ENCODE results near the gene THG1L.

DNA sequence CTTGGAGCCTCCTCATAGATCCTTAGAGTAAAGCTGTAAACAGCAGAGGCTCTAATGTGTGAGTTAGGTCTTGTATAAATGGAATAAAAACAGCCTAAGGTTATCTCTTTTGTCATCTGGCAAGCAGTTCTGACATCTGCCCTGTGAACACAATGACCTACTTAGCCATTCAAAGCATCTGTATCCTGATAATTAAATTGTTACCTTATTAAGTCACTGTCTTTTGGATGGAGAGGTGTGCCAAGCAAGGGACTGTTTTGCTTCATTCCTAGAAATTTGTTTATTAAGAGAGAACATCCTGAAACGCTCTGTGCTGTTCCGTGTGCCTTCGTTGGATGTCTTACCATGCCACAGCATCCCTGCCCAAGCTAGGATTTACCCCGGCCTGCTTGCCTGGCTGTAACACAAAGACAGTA, 13.8 kb downstream of the THG1L start:
- TF ChIP-seq CTCF (IDR thresholded peaks at IDR 0.05), result no peak
- TF ChIP-seq EZH2 (IDR thresholded peaks at IDR 0.05; ENCODE audit: borderline replicate concordance, insufficient read depth, low read depth, low read length, poor library complexity, severe bottlenecking), result no peak

Measured in B cell (primary cell).